Measurements from ENCODE around the gene DHRS1.

DHRS1 gene

DNA sequence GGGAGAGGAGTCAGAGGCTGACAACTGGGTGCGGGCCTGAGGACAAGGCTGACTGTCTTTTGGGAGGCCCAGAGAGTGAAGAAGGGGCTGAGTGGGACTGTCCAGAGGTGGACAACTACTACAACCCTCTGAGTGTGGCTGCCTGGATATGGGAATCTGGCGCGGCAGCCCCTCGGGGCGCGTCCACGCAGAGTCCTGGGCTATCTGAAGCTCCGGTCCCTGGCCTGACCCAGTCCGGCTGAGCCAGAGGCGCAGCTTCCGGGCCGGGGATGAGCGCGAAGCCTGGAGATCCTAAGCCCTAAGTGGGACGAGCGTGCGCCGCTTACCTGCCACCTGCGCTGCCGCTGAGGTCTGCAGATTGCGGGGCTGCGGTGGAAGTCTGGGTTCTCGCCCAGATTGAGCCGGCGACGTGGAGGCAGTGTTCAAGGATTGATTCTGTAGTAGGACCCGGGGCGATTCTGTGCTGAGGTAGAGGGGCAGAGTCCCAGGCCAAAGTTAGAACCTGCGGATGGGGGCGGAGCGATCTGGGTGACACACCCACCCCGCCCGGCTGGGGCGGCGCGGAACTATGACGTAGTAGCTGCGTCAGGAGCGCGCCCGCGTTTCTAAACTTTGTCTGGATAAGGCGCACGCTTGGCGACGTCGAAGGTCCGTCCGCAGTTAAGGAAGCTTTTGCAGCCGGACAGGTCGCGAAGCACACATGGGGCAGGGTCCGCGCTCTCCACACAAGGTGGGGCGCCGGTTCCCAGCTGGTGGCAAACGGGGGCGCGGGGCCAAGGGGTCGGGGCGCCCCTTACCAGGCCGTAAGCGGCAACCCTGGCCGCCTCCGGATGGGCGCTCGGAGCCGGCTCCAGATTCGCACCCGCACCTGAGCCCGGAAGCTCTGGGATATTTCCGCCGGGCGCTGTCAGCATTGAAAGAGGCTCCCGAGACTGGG is at the start of gene DHRS1, which contains the start of gene NOP9:
Gene DHRS1 (minus strand): TSS at position 526 of the 937 bp plus-strand sequence. CDS start 674 bp downstream, outside the sequence.
Gene NOP9 (plus strand): TSS at position 596 of the 937 bp plus-strand sequence. CDS start 105 bp downstream, at position 701.
- DNase-seq, result peak; percentile 95 to 97 (median 96)

GRCh38 chr14:24348186-24348585 is 48.6 kb upstream of the DHRS1 start:
- DNase-seq, result no peak

- DNase-seq, result no peak
Measured at GRCh38 chr14:24347134-24347533, 47.6 kb upstream of the DHRS1 start.

DNA sequence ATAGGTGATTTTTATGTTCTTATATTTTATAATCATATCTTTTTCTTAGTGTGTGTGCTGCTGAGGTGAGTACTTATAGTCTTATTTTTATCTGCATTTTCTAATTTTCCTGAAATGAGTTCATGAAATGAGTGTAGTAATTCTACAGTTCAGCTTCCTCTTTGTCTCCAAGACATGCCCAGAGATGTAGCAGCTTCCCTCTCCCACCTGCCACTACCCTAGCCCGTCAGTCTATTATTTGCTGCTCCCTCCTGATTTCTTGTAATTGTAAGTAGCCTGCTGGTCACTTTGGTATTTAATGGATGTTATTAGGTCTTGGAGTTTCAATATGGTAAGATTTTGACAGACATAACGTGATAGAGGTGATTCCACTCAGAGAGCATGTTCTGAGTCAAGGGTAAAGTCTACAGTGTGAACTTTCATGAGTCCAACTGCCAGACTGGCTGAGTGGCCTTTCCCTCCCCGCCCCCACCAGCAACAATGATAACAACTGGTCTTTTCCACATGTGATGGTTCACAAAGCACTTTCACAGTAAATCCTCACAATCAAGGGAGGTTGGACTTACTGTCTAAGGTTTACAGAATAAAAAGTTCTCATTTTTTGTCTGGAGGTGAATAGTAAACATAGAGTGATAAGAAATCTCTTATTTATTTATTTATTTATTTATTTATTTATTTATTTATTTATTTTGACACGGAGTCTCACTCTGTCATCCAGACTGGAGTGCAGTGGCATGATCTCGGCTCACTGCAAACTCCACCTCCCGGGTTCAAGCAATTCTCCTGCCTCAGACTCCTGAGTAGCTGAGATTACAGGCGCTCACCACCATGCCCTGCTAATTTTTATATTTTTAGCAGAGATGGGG is 44.4 kb upstream of the DHRS1 start:
- no peak for DNase-seq

- DNase-seq, result no peak
Measured at GRCh38 chr14:24342889-24343288, 43.3 kb upstream of the DHRS1 start.

DNA sequence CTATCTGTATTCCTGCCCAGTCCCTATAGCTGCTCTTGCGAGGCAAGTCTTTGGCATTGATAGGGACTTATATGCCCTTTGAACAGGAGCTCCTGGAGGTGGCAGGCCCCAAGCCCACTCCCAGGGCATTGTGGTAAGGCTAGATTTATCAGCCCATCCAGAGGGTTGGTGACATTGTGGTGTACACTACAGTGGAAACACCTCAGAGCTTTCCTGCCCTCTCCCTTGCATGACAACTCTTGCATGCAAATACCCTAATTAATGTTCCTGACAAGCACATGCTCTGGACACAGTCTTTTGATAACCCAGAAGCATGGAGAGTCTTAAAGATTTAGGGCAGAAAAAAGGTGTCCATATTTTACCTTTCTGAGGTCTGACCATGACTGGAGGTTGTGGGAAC is 41.0 kb upstream of the DHRS1 start:
- no peak for DNase-seq

DNA sequence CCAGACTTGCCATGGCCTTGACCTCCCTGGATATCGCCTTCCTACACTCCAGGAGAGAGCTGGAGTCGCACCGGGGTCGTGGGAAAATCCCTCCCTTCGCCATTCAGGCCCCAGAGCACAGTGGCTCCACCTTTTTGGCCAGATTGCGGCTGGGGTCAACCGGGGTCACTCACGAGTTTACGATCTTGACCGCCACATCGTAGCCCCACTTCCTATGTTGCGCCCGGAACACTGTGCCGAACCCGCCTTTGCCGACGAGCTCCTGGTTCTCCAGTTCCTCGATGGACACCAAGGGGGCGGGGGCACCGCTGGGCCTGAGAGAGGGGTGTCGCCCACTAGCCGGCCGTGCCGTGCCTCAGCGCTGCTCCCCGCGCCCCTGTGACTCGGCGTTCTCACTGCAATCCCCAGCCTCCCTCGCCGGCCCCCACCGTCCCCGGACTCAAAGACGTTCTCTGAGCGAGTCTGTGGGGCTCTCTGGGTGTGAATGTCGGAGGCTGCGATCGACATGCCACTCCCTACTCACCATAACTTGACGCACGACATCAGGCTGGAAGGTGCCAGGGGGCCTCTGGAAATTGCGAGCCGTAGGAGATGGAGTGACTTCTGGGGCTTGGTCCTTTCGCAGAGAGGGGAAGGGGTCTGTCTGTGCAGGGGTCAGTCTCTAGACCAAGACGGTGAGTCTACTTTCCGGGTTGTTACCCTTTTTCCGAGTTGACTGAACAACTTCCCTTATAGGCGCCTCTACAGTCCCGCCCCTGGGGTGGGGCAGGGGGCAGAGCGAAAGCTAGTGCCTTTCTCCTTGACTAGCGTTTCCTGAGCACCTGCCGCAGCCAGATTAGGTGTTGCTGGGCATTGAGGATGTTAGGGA is 39.9 kb upstream of the DHRS1 start, which contains the start of gene RIPK3:
Gene RIPK3 (minus strand): TSS at position 708 of the 868 bp plus-strand sequence. CDS start 165 bp downstream, at position 543.
- DNase-seq, result peak; percentile 72 to 86 (median 78)

GRCh38 chr14:24338843-24339242 is 39.3 kb upstream of the DHRS1 start:
- DNase-seq, result no peak

- DNase-seq, result no peak
Measured at GRCh38 chr14:24337824-24338175, 38.2 kb upstream of the DHRS1 start.

GRCh38 chr14:24337144-24337823 is 37.7 kb upstream of the DHRS1 start:
- no peak for DNase-seq

DNA sequence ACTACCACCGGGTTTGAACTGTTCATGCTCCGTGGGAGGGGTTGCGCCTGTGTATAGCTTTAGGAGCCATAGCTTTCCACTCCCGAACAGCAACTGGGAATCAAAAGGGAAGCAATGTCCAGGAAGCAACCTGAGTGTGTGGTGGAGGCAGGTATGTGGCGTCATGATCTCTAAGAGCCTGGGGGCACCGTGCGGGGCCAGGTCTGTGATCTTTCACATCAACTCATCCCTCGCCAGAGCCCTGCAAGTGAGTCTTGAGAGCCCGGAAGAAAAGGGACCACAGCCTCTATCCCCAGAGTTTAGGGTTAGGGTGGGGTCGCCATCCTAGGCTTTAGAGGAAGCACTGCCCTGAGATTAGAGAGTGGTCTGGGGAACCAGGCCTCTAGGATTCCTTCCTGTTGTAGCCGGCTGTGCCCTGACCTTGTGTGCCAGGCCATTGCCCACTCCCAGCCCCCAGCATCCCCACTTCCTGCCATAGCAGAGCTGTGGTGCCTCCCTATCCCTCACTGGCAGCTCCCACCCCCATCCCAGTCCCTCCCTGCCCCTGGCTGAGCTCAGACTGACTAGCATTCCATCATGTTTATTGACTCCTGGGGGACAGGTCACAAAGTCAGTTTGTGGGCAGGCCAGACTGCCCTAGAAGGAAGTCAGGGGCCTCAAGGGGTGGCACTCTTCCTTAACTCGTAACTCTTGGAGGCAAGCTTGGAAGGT is 36.0 kb upstream of the DHRS1 start:
- DNase-seq, result no peak

- peak in 1 of 3 donors; percentile 49 for DNase-seq
Measured at GRCh38 chr14:24334431-24335291, 35.1 kb upstream of the DHRS1 start, which contains the start of gene ADCY4. ADCY4 (minus strand) TSS chr14:24335071; CDS start chr14:24334652, 419 bp downstream.

GRCh38 chr14:24332268-24332993 is 32.9 kb upstream of the DHRS1 start:
- DNase-seq, result peak; percentile 74 to 80 (median 77)

GRCh38 chr14:24331731-24332267 is 32.2 kb upstream of the DHRS1 start:
- DNase-seq, result no peak

- no peak for DNase-seq
Measured at GRCh38 chr14:24330973-24331674, 31.5 kb upstream of the DHRS1 start.

GRCh38 chr14:24329736-24330135 is 30.2 kb upstream of the DHRS1 start:
- DNase-seq, result peak; percentile 89 to 97 (median 95)

DNA sequence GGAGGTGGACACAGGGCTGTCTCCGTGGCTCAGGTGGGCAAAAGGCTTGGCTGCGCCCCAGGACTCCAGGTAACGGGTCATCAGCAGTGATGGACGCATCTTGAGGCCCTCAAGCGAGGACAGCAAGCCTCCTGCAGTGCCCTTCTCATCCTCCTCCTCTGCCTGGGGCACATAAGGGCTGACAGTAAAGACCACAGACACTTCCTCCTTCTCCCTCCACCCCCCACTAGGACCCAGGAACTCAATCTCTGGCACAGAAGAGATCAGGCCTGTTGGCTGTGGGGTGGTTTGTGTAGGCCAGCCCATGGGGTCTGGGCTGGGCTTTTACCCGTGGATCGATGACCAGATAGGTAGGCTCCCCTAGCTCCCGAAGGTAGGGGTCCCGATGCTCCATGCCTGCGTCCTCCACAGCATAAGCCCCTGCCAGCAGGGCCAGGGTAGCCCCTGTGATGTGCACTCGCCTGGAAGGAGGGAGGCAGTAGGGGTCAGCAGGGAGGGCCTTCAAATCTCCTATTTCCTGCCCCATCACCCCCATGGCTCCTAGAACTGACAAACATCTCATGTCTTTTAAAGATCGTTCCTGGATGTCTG is 29.6 kb upstream of the DHRS1 start:
- no peak for DNase-seq

GRCh38 chr14:24327914-24328313 is 28.3 kb upstream of the DHRS1 start:
- DNase-seq, result peak in 2 of 3 donors; percentile 35 to 36
